Measurements from ENCODE around the gene SFRP2.

SFRP2 gene

GRCh38 chr4:153809916-153810810, 21.3 kb upstream of the SFRP2 start:
- no peak for DNase-seq (ENCODE audit: low spot score)
- H3K27ac ChIP-seq, result no peak overlapping the region
- H3K4me3 ChIP-seq, result no peak overlapping the region
- TF ChIP-seq, protein P1, sequence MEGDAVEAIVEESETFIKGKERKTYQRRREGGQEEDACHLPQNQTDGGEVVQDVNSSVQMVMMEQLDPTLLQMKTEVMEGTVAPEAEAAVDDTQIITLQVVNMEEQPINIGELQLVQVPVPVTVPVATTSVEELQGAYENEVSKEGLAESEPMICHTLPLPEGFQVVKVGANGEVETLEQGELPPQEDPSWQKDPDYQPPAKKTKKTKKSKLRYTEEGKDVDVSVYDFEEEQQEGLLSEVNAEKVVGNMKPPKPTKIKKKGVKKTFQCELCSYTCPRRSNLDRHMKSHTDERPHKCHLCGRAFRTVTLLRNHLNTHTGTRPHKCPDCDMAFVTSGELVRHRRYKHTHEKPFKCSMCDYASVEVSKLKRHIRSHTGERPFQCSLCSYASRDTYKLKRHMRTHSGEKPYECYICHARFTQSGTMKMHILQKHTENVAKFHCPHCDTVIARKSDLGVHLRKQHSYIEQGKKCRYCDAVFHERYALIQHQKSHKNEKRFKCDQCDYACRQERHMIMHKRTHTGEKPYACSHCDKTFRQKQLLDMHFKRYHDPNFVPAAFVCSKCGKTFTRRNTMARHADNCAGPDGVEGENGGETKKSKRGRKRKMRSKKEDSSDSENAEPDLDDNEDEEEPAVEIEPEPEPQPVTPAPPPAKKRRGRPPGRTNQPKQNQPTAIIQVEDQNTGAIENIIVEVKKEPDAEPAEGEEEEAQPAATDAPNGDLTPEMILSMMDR (IDR thresholded peaks at IDR 0.05), result no peak

- no peak for DNase-seq (ENCODE audit: low spot score)
Observed at GRCh38 chr4:153809307-153809706, 20.4 kb upstream of the SFRP2 start.

GRCh38 chr4:153808175-153808574, 19.3 kb upstream of the SFRP2 start:
- TF ChIP-seq, protein P1 (IDR thresholded peaks at IDR 0.05), result no peak
- no peak overlapping the region for H3K27ac ChIP-seq

More at GRCh38 chr4:153809307-153809706, 20.4 kb upstream of the SFRP2 start:
- Histone ChIP-seq H3K27ac (no peak overlapping the region), H3K4me3 (no peak overlapping the region)
- TF ChIP-seq, protein P1 (IDR thresholded peaks at IDR 0.05), result no peak

GRCh38 chr4:153806073-153806472, 17.2 kb upstream of the SFRP2 start:
- TF ChIP-seq, protein P1 (IDR thresholded peaks at IDR 0.05), result no peak
- H3K4me3 ChIP-seq, result no peak overlapping the region
- DNase-seq (ENCODE audit: low spot score), result no peak
- no peak overlapping the region for H3K27ac ChIP-seq

More at GRCh38 chr4:153808175-153808574, 19.3 kb upstream of the SFRP2 start:
- no peak for DNase-seq (ENCODE audit: low spot score)
- no peak overlapping the region for H3K4me3 ChIP-seq

- H3K4me3 ChIP-seq, result no peak overlapping the region
- no peak for DNase-seq (ENCODE audit: low spot score)
- TF ChIP-seq, protein P1 (IDR thresholded peaks at IDR 0.05), result no peak
- no peak overlapping the region for H3K27ac ChIP-seq
Observed at GRCh38 chr4:153804722-153805121, 15.8 kb upstream of the SFRP2 start.

- TF ChIP-seq, protein P1 (IDR thresholded peaks at IDR 0.05), result no peak
- no peak overlapping the region for H3K27ac ChIP-seq
Observed at GRCh38 chr4:153799694-153800074, 10.8 kb upstream of the SFRP2 start.

More at GRCh38 chr4:153799694-153800074, 10.8 kb upstream of the SFRP2 start:
- DNase-seq (ENCODE audit: low spot score), result no peak
- H3K4me3 ChIP-seq, result no peak overlapping the region

Data from coronary artery (tissue), 2 donors.